B cell (primary cell): ENCODE results near the gene CBX5.

Experiments used
- CTCF ChIP-seq: fragments of 200-600 bp; IDR thresholded peaks from one replicate; pipeline ENCODE4 v1.8.0; 2022; ENCODE audit warnings: antibody characterized with exemption, mild to moderate bottlenecking
- EZH2 ChIP-seq: IDR thresholded peaks from 2 replicates; pipeline ENCODE4 v1.6.1; 2012; ENCODE audit warnings: borderline replicate concordance, low read depth, mild to moderate bottlenecking, moderate library complexity, low read length; ENCODE audit not compliant: insufficient read depth, poor library complexity, severe bottlenecking

- TF ChIP-seq CTCF (no peak), EZH2 (no peak)
Observed at GRCh38 chr12:54311051-54311450, 31.1 kb upstream of the CBX5 start.
